AG04450 (cell line): ENCODE results near the gene PRKD2. TPM values are rescaled to one million over a fixed set of nuclear protein-coding genes. Genes with fewer than 3 reads are reported as not detected.

ENCODE experiments used
- CTCF ChIA-PET: fragments of 300-600, 350-600 bp; formaldehyde crosslinking; extraction: SDS; loops from one replicate; lab custom pipeline; 2022; ENCODE audit warnings: antibody characterized with exemption, inconsistent platforms; lab: Charles Lee
- POLR2A ChIA-PET: fragments of 350-600 bp; formaldehyde crosslinking; extraction: SDS; loops from one replicate; lab custom pipeline; 2021; ENCODE audit warnings: antibody characterized with exemption, inconsistent platforms; lab: Yijun Ruan, JAX
- DNase-seq: peaks from one replicate; pipeline ENCODE4 v3.0.0-alpha.2; 2011; ENCODE audit warnings: low read depth, low spot score
- H3K27ac ChIP-seq: one replicate; pipeline ENCODE4 v1.5.1; 2012; ENCODE audit warnings: low read depth, low read length, control low read depth
- H3K27me3 ChIP-seq: one replicate; pipeline ENCODE4 v1.6.0; 2012; ENCODE audit warnings: low read length; ENCODE audit not compliant: control insufficient read depth, insufficient read depth
- H3K4me3 ChIP-seq: 2 replicates; pipeline ENCODE4 v1.5.1; 2011; ENCODE audit warnings: mild to moderate bottlenecking, low read depth, low read length, control low read depth
- H3K9me3 ChIP-seq: 2 replicates; pipeline ENCODE4 v1.5.1; 2012; ENCODE audit warnings: low read length; ENCODE audit not compliant: control insufficient read depth, insufficient read depth
- polyA plus RNA-seq: library from polyadenylated mRNA; depleted of rRNA; stranded (reverse); fragments of >200 nt; gene quantifications from 2 replicates; pipeline ENCODE4 v1.2.3, GENCODE V29; 2011
- TF ChIP-seq, protein P1 (sequence below): IDR thresholded peaks from 2 replicates; pipeline ENCODE4 v1.5.1; 2011; ENCODE audit warnings: low read depth, low read length, control low read depth, inconsistent platforms

The PRKD2 gene
- polyA plus RNA-seq, 1 experiment = 6.7 TPM

GRCh38 chr19:46639358-46640182 is 77.3 kb downstream of the PRKD2 start:
- H3K27me3 ChIP-seq = peaks cover 7% of the 10 kb centered on the region
- ChIA-PET POLR2A (interaction anchor here (1.9 kb wide), 1 partner anchor 17 kb away, joined by 4 read pairs; no protein-coding TSS in a partner anchor), CTCF (interaction anchor here (0.5 to 1.2 kb wide), 4 partner anchors 22 to 97 kb away, joined by 3 to 14 read pairs (median 3); no protein-coding TSS in a partner anchor)
- peak overlapping the region; percentile 50 for H3K4me3 ChIP-seq
- TF ChIP-seq, protein P1, sequence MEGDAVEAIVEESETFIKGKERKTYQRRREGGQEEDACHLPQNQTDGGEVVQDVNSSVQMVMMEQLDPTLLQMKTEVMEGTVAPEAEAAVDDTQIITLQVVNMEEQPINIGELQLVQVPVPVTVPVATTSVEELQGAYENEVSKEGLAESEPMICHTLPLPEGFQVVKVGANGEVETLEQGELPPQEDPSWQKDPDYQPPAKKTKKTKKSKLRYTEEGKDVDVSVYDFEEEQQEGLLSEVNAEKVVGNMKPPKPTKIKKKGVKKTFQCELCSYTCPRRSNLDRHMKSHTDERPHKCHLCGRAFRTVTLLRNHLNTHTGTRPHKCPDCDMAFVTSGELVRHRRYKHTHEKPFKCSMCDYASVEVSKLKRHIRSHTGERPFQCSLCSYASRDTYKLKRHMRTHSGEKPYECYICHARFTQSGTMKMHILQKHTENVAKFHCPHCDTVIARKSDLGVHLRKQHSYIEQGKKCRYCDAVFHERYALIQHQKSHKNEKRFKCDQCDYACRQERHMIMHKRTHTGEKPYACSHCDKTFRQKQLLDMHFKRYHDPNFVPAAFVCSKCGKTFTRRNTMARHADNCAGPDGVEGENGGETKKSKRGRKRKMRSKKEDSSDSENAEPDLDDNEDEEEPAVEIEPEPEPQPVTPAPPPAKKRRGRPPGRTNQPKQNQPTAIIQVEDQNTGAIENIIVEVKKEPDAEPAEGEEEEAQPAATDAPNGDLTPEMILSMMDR = no peak
- peak overlapping the region; percentile 68 for H3K27ac ChIP-seq
- no peak for DNase-seq
- no peaks in the 10 kb centered on the region for H3K9me3 ChIP-seq

GRCh38 chr19:46637224-46637623 is 79.7 kb downstream of the PRKD2 start:
- H3K27me3 ChIP-seq = peaks cover 7% of the 10 kb centered on the region
- TF ChIP-seq, protein P1 = no peak
- H3K9me3 ChIP-seq = peaks cover 4% of the 10 kb centered on the region; the same call in 1 of the 2 replicates
- POLR2A ChIA-PET = no interaction called here
- CTCF ChIA-PET = interaction anchor here (0.7 to 2.2 kb wide), 2 partner anchors 25 to 242 kb away, joined by 3 to 12 read pairs; no protein-coding TSS in a partner anchor
- no peak overlapping the region for H3K4me3 ChIP-seq
- DNase-seq = no peak
- H3K27ac ChIP-seq = no peak overlapping the region

- ChIA-PET CTCF (interaction anchor here (0.7 to 2.2 kb wide), 2 partner anchors 26 to 236 kb away, joined by 3 to 12 read pairs; no protein-coding TSS in a partner anchor), POLR2A (interaction anchor here (0.7 kb wide), 1 partner anchor 10 kb away, joined by 9 read pairs; no protein-coding TSS in a partner anchor)
- TF ChIP-seq, protein P1 = no peak
- Histone ChIP-seq H3K27me3 (peaks cover 7% of the 10 kb centered on the region), H3K4me3 (no peak within 1 kb of the TSS), H3K9me3 (peaks cover 4% of the 10 kb centered on the region; the same call in 1 of the 2 replicates), H3K27ac (no peak within 1 kb of the TSS)
- no peak for DNase-seq
Observed at GRCh38 chr19:46635920-46636761, 80.8 kb downstream of the PRKD2 start, which contains the start of gene GNG8. Gene GNG8, minus strand, starts transcription at chr19:46636202. Its CDS starts 1,520 bp downstream, at chr19:46634682.

DNA sequence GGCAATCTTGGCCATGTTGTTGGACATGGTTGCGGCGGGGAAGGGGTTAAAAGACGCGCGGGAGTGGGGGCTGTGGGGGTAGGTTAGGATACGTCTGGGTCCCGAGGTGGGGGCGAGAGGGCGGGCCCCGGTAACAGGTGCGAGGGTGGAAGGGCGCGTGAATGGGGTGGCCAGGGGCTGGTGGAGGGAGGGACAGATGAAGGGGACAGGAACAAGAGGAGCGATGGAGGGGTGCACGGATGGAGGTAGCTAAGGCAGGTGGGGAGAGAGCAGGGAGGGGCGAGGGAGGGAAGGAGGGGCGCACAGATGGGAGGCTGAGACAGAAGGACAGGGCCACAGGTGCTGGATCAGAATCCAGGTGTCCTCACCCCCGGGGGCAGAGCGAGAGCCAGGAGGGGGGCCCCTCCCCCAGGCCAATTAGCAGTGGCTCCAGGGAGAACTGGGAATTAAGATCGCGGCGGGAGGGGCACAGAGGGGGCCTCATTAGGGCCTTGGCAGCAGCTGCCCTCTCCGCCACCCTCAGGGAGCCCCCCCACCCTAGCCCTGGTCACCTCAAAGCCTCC is 82.2 kb downstream of the PRKD2 start:
- Histone ChIP-seq H3K4me3 (no peak overlapping the region), H3K27me3 (peaks cover 7% of the 10 kb centered on the region), H3K27ac (no peak overlapping the region), H3K9me3 (peaks cover 4% of the 10 kb centered on the region; the same call in 1 of the 2 replicates)
- TF ChIP-seq, protein P1 = no peak
- no peak for DNase-seq
- POLR2A ChIA-PET = interaction anchor here (0.6 kb wide), 1 partner anchor 12 kb away, joined by 5 read pairs; no protein-coding TSS in a partner anchor
- CTCF ChIA-PET = interaction anchor here (0.7 kb wide), 1 partner anchor 27 kb away, joined by 3 read pairs; no protein-coding TSS in a partner anchor
